ENCODE results near the gene RAB23. TPM values are rescaled to one million over a fixed set of nuclear protein-coding genes. Genes with fewer than 3 reads are reported as not detected.

RAB23 gene
- polyA plus RNA-seq, 1 donor from 2014 or later, result 11.7 TPM

DNA sequence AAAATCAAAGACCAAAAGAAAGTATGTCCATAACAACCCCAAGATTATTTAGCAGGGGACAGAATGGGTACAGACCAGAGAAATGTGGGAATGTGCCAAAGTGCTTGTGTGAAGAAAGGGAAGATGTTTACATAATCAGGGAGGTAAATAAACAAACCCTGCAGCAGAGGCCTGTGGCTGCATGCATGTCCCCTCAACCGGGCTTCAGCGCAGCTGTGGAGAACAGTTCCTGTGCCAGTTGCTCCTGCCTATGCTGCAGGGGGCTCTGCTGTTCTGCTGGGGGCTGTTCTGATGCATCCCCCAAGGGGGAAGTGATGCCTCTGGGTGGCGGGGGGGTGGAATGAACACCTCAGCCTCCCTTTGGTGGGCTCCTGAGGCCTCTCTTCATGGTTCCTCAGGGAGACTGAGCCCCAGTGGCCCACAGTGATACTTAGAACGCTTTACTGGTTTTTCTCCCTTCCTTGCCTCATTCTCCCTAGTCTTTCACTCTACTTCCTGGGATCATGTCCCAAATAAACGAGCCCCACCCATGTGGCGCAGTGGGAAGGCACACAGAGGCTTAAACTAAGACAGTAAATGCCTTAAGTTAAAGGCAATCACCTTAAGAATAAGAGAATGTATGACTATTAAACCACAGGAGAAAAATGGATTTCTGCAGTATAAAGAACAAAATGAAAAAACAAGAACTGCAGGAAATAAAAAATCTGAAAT lies 23.0 kb downstream of the RAB23 start:
- H3K27me3 ChIP-seq (ENCODE audit: insufficient read depth, low read depth, low read length), result no peaks in the 10 kb centered on the region
- H3K9ac ChIP-seq (ENCODE audit: low read length), result no peak overlapping the region
- no peaks in the 10 kb centered on the region for H4K20me1 ChIP-seq (ENCODE audit: insufficient read depth)
- no peaks in the 10 kb centered on the region for H3K79me2 ChIP-seq (replicated peaks; ENCODE audit: insufficient read depth, low read length)
- H3K36me3 ChIP-seq (ENCODE audit: insufficient read depth, low read length), result no peaks in the 10 kb centered on the region
- no peaks in the 10 kb centered on the region for H3F3A ChIP-seq (ENCODE audit: insufficient read depth, low read length, poor library complexity, severe bottlenecking)
- no peak overlapping the region for H3K4me3 ChIP-seq (ENCODE audit: low read length)
- TF ChIP-seq MXI1 (conservative IDR thresholded peaks at IDR 0.05; ENCODE audit: poor library complexity, severe bottlenecking) (no peak), POLR2AphosphoS5 (IDR thresholded peaks at IDR 0.05) (no peak), RAD21 (conservative IDR thresholded peaks at IDR 0.05) (no peak), EZH2 (IDR thresholded peaks at IDR 0.05; ENCODE audit: borderline replicate concordance, insufficient read depth, low read length, poor library complexity, severe bottlenecking) (no peak), EP300 (conservative IDR thresholded peaks at IDR 0.05; ENCODE audit: poor library complexity, severe bottlenecking) (no peak), SMC3 (conservative IDR thresholded peaks at IDR 0.05; ENCODE audit: poor library complexity) (no peak), TAF1 (IDR thresholded peaks at IDR 0.05; ENCODE audit: low read depth) (no peak)
- TF ChIP-seq, protein P1, sequence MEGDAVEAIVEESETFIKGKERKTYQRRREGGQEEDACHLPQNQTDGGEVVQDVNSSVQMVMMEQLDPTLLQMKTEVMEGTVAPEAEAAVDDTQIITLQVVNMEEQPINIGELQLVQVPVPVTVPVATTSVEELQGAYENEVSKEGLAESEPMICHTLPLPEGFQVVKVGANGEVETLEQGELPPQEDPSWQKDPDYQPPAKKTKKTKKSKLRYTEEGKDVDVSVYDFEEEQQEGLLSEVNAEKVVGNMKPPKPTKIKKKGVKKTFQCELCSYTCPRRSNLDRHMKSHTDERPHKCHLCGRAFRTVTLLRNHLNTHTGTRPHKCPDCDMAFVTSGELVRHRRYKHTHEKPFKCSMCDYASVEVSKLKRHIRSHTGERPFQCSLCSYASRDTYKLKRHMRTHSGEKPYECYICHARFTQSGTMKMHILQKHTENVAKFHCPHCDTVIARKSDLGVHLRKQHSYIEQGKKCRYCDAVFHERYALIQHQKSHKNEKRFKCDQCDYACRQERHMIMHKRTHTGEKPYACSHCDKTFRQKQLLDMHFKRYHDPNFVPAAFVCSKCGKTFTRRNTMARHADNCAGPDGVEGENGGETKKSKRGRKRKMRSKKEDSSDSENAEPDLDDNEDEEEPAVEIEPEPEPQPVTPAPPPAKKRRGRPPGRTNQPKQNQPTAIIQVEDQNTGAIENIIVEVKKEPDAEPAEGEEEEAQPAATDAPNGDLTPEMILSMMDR (IDR thresholded peaks at IDR 0.05; ENCODE audit: poor library complexity, severe bottlenecking), result no peak
- TF ChIP-seq, protein P2, sequence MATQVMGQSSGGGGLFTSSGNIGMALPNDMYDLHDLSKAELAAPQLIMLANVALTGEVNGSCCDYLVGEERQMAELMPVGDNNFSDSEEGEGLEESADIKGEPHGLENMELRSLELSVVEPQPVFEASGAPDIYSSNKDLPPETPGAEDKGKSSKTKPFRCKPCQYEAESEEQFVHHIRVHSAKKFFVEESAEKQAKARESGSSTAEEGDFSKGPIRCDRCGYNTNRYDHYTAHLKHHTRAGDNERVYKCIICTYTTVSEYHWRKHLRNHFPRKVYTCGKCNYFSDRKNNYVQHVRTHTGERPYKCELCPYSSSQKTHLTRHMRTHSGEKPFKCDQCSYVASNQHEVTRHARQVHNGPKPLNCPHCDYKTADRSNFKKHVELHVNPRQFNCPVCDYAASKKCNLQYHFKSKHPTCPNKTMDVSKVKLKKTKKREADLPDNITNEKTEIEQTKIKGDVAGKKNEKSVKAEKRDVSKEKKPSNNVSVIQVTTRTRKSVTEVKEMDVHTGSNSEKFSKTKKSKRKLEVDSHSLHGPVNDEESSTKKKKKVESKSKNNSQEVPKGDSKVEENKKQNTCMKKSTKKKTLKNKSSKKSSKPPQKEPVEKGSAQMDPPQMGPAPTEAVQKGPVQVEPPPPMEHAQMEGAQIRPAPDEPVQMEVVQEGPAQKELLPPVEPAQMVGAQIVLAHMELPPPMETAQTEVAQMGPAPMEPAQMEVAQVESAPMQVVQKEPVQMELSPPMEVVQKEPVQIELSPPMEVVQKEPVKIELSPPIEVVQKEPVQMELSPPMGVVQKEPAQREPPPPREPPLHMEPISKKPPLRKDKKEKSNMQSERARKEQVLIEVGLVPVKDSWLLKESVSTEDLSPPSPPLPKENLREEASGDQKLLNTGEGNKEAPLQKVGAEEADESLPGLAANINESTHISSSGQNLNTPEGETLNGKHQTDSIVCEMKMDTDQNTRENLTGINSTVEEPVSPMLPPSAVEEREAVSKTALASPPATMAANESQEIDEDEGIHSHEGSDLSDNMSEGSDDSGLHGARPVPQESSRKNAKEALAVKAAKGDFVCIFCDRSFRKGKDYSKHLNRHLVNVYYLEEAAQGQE (IDR thresholded peaks at IDR 0.05; ENCODE audit: borderline replicate concordance), result no peak
- H3K27ac ChIP-seq (ENCODE audit: low read length), result no peak overlapping the region
- H2AFZ ChIP-seq (ENCODE audit: low read depth, low read length), result no peak overlapping the region
- no peaks in the 10 kb centered on the region for H3K9me2 ChIP-seq (ENCODE audit: insufficient read depth, low read length)
- H3K4me2 ChIP-seq (ENCODE audit: low read length), result no peak overlapping the region
- H3K9me3 ChIP-seq (ENCODE audit: low read length), result no peaks in the 10 kb centered on the region

DNA sequence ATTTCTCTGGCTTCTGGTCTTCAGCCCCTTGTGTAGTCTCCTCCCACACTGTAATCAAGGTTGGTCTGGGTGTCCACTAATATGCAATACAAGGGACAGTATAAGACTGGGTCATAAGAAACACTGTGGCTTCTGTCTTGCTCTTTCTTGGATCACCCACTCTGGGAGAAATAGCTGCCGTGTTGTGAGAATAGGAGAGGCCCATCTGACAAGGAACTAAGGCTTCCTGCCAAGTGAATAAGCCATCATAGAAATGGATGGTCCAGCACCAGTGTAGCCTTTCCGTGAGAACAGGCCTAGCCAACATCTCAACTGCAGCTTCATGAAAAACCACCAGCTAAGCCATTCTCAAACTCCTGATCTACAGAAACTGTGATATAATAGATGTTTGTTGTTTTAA lies 26.6 kb downstream of the RAB23 start:
- no peak for TF ChIP-seq EZH2 (IDR thresholded peaks at IDR 0.05; ENCODE audit: borderline replicate concordance, insufficient read depth, low read length, poor library complexity, severe bottlenecking)
- no peak for TF ChIP-seq TAF1 (IDR thresholded peaks at IDR 0.05; ENCODE audit: low read depth)
- no peak for TF ChIP-seq RAD21 (conservative IDR thresholded peaks at IDR 0.05)
- TF ChIP-seq, protein P1 (IDR thresholded peaks at IDR 0.05; ENCODE audit: poor library complexity, severe bottlenecking), result no peak
- no peak for TF ChIP-seq EP300 (conservative IDR thresholded peaks at IDR 0.05; ENCODE audit: poor library complexity, severe bottlenecking)
- TF ChIP-seq, protein P2 (IDR thresholded peaks at IDR 0.05; ENCODE audit: borderline replicate concordance), result no peak
- TF ChIP-seq MXI1 (conservative IDR thresholded peaks at IDR 0.05; ENCODE audit: poor library complexity, severe bottlenecking), result no peak
- TF ChIP-seq POLR2AphosphoS5 (IDR thresholded peaks at IDR 0.05), result no peak
- no peak for TF ChIP-seq SMC3 (conservative IDR thresholded peaks at IDR 0.05; ENCODE audit: poor library complexity)
- H3K27ac ChIP-seq (ENCODE audit: low read length), result no peak overlapping the region
- H3K9me2 ChIP-seq (ENCODE audit: insufficient read depth, low read length), result no peaks in the 10 kb centered on the region
- H2AFZ ChIP-seq (ENCODE audit: low read depth, low read length), result no peak overlapping the region
- no peaks in the 10 kb centered on the region for H3K27me3 ChIP-seq (ENCODE audit: insufficient read depth, low read depth, low read length)
- no peaks in the 10 kb centered on the region for H3K79me2 ChIP-seq (replicated peaks; ENCODE audit: insufficient read depth, low read length)
- H3K4me2 ChIP-seq (ENCODE audit: low read length), result no peak overlapping the region
- H3K9ac ChIP-seq (ENCODE audit: low read length), result no peak overlapping the region
- no peaks in the 10 kb centered on the region for H3F3A ChIP-seq (ENCODE audit: insufficient read depth, low read length, poor library complexity, severe bottlenecking)
- no peaks in the 10 kb centered on the region for H4K20me1 ChIP-seq (ENCODE audit: insufficient read depth)
- no peaks in the 10 kb centered on the region for H3K9me3 ChIP-seq (ENCODE audit: low read length)
- H3K4me3 ChIP-seq (ENCODE audit: low read length), result no peak overlapping the region
- no peaks in the 10 kb centered on the region for H3K36me3 ChIP-seq (ENCODE audit: insufficient read depth, low read length)
